B cell (primary cell): ENCODE data around the gene TIFAB. TPM values are rescaled to one million over a fixed set of nuclear protein-coding genes. Genes with fewer than 3 reads are reported as not detected.

Experiments used
- ATAC-seq: fragments of 200-7000 bp; cut with Tn5 transposase; one replicate; pipeline ENCODE4 v1.10.0; 2021; ENCODE audit warnings: low read depth, mild to moderate bottlenecking, moderate number of reproducible peaks, moderate library complexity
- CTCF ChIA-PET: fragments of 350-600 bp; sonication (Branson Sonifier 250); formaldehyde crosslinking; loops from one replicate; lab custom pipeline; 2021; ENCODE audit warnings: antibody characterized with exemption, inconsistent platforms; lab: Charles Lee
- POLR2A ChIA-PET: fragments of 350-600 bp; sonication (Branson Sonifier 250); formaldehyde crosslinking; loops from one replicate; lab custom pipeline; 2021; ENCODE audit warnings: antibody characterized with exemption; lab: Charles Lee
- DNase-seq: peaks from one replicate; pipeline ENCODE4 v3.0.0; 2013
- H2AFZ ChIP-seq: 2 replicates; pipeline ENCODE4 v1.6.1; 2012; ENCODE audit warnings: mild to moderate bottlenecking, low read depth, low read length; ENCODE audit not compliant: insufficient read depth, poor library complexity, severe bottlenecking
- H3K27ac ChIP-seq, 2 donors: 1 replicate in 1 of 2; 2 replicates in 1 of 2; pipeline ENCODE4 v1.5.1; 2012 to 2013; ENCODE audit warnings: low read length in 2 of 2, mild to moderate bottlenecking in 2 of 2, moderate library complexity in 1 of 2
- H3K27me3 ChIP-seq, 4 experiments: fragments of 200-600 bp in 1 of 4; sonication (generic) in 1 of 4; replicated peaks in 1 of 4; 1 replicate in 2 of 4; 2 replicates in 2 of 4; pipeline versions ENCODE4 v1.6.1 to v1.7.0; 2013 to 2016; ENCODE audit warnings: low read length in 3 of 4, mild to moderate bottlenecking in 2 of 4, mixed read lengths in 1 of 4, moderate library complexity in 1 of 4; ENCODE audit not compliant: insufficient read depth in 4 of 4, control insufficient read depth in 3 of 4; ENCODE audit errors: control extremely low read depth in 1 of 4
- H3K36me3 ChIP-seq, 2 experiments: replicated peaks in 1 of 2; 1 replicate in 1 of 2; 2 replicates in 1 of 2; pipeline versions ENCODE4 v1.6.1 to v1.7.1; 2013; ENCODE audit warnings: low read length in 1 of 2; ENCODE audit not compliant: insufficient read depth in 2 of 2, control insufficient read depth in 1 of 2; ENCODE audit errors: control extremely low read depth in 1 of 2, extremely low read depth in 1 of 2
- H3K4me1 ChIP-seq, 2 donors: fragments of 200-600 bp in 1 of 2; sonication (generic) in 1 of 2; 1 replicate in 1 of 2; 2 replicates in 1 of 2; pipeline versions ENCODE4 v1.5.1 to v1.6.1; 2013 to 2017; ENCODE audit warnings: low read length in 2 of 2; ENCODE audit not compliant: control insufficient read depth in 2 of 2, insufficient read depth in 2 of 2
- H3K4me2 ChIP-seq: replicated peaks from 2 replicates; pipeline ENCODE3; 2012; ENCODE audit warnings: mild to moderate bottlenecking, low read depth, low read length; ENCODE audit not compliant: poor library complexity, severe bottlenecking
- H3K4me3 ChIP-seq, 5 experiments: fragments of 200-600 bp in 1 of 5; sonication (generic) in 1 of 5; 1 replicate in 3 of 5; 2 replicates in 2 of 5; pipeline versions ENCODE4 v1.5.1 to v1.7.0; 2011 to 2016; ENCODE audit warnings: low read length in 4 of 5, mild to moderate bottlenecking in 4 of 5, low read depth in 2 of 5, control low read depth in 1 of 5, moderate library complexity in 1 of 5; ENCODE audit not compliant: insufficient read depth in 1 of 5; ENCODE audit errors: control extremely low read depth in 1 of 5, extremely low read depth in 1 of 5
- H3K79me2 ChIP-seq: fragments of 200-600 bp; sonication (generic); one replicate; pipeline ENCODE4 v1.6.0; 2016; ENCODE audit warnings: low read length; ENCODE audit not compliant: control insufficient read depth, insufficient read depth
- H3K9ac ChIP-seq: fragments of 200-600 bp; sonication (generic); 2 replicates; pipeline ENCODE4 v1.6.1; 2017; ENCODE audit warnings: mild to moderate bottlenecking, low read length, moderate library complexity
- H3K9me3 ChIP-seq, 3 donors: one replicate each; pipeline versions ENCODE4 v1.6.1 to v1.7.1; 2013; ENCODE audit warnings: low read length in 2 of 3; ENCODE audit not compliant: control insufficient read depth in 2 of 3, insufficient read depth in 1 of 3; ENCODE audit errors: control extremely low read depth in 1 of 3
- H4K20me1 ChIP-seq: 2 replicates; pipeline ENCODE4 v1.6.0; 2012; ENCODE audit warnings: mild to moderate bottlenecking, low read length; ENCODE audit not compliant: insufficient read depth, control insufficient read depth, poor library complexity, severe bottlenecking
- H3K27ac Mint-ChIP-seq: one replicate; pipeline ENCODE4 v1.8.0; 2021; ENCODE audit warnings: mixed read lengths
- H3K27me3 Mint-ChIP-seq: one replicate; pipeline ENCODE4 v1.8.0; 2021; ENCODE audit warnings: mixed read lengths
- H3K4me1 Mint-ChIP-seq: one replicate; pipeline ENCODE4 v1.8.0; 2021; ENCODE audit warnings: mixed read lengths
- H3K4me3 Mint-ChIP-seq: one replicate; pipeline ENCODE4 v1.8.0; 2021; ENCODE audit warnings: mixed read lengths
- H3K9me3 Mint-ChIP-seq: one replicate; pipeline ENCODE4 v1.8.0; 2022; ENCODE audit warnings: mixed read lengths; ENCODE audit not compliant: insufficient read depth
- CTCF ChIP-seq: fragments of 200-600 bp; IDR thresholded peaks from one replicate; pipeline ENCODE4 v1.8.0; 2022; ENCODE audit warnings: antibody characterized with exemption, mild to moderate bottlenecking
- EZH2 ChIP-seq: IDR thresholded peaks from 2 replicates; pipeline ENCODE4 v1.6.1; 2012; ENCODE audit warnings: borderline replicate concordance, low read depth, mild to moderate bottlenecking, moderate library complexity, low read length; ENCODE audit not compliant: insufficient read depth, poor library complexity, severe bottlenecking
- WGBS: methylation state at CpG from one replicate; pipeline ENCODE4 v1.1.5; 2013; ENCODE audit warnings: missing lambda C conversion rate; ENCODE audit not compliant: insufficient coverage; 5-methylcytosine and 5-hydroxymethylcytosine counted together
- intact Hi-C: fragments of 100-400 bp; cut with micrococcal nuclease; formaldehyde crosslinking; loops from one replicate; pipeline ENCODE4 v1.10.0; 2022
- polyA plus RNA-seq: library from polyadenylated mRNA; depleted of rRNA; stranded (reverse); fragments of >200 nt; gene quantifications from 2 replicates; pipeline ENCODE4 v1.2.3, GENCODE V29; 2012
- total RNA-seq, 2 donors: library from RNA; stranded (reverse); fragments of 120-200 nt in 1 of 2; gene quantifications; 1 replicate in 1 of 2; 2 replicates in 1 of 2; pipeline versions ENCODE4 v1.2.3 to v1.2.4, GENCODE V29; 2013 to 2022

TIFAB gene
- total and polyA plus RNA-seq, 2 donors (not counting 1 experiment from before 2014, with no cell fraction given) = not detected

GRCh38 chr5:135443161-135443960, 8.8 kb downstream of the TIFAB start:
- Mint-ChIP-seq H3K4me3 (no peak overlapping the region), H3K27ac (no peak overlapping the region), H3K27me3 (peaks cover 27% of the 10 kb centered on the region), H3K9me3 (no peaks in the 10 kb centered on the region), H3K4me1 (peaks cover 8% of the 10 kb centered on the region)
- intact Hi-C loops = no loop called here
- Histone ChIP-seq H3K4me3 (no peak overlapping the region), H3K27me3 (peaks cover 0 to 20% (median 0%) of the 10 kb centered on the region in 4 experiments), H4K20me1 (no peaks in the 10 kb centered on the region), H3K27ac (no peak overlapping the region), H3K36me3 (no peaks in the 10 kb centered on the region), H3K9ac (no peak overlapping the region), H3K4me2 (no peak overlapping the region), H3K79me2 (no peaks in the 10 kb centered on the region), H3K9me3 (no peaks in the 10 kb centered on the region), H2AFZ (no peak overlapping the region), H3K4me1 (peaks cover 0 to 14% of the 10 kb centered on the region in 2 donors)
- ChIA-PET CTCF (interaction anchor here (3.0 kb wide), 1 partner anchor 14 kb away, joined by 11 read pairs; no protein-coding TSS in a partner anchor), POLR2A (no interaction called here)
- no peak for TF ChIP-seq CTCF
- TF ChIP-seq EZH2 = no peak
- DNase-seq (no peak), ATAC-seq (no peak)
- 78% methylated on average over 5 of the region's 6 CpGs for WGBS

GRCh38 chr5:135442431-135443160, 9.6 kb downstream of the TIFAB start:
- no peak overlapping the region for H3K27ac Mint-ChIP-seq
- H3K4me2 ChIP-seq = no peak overlapping the region
- H3K27ac ChIP-seq = no peak overlapping the region
- WGBS = 87% methylated on average over 7 of the region's 8 CpGs
- no peak for DNase-seq
- peaks cover 27% of the 10 kb centered on the region for H3K27me3 Mint-ChIP-seq
- H3K27me3 ChIP-seq = peaks cover 0 to 20% (median 0%) of the 10 kb centered on the region in 4 experiments
- CTCF ChIA-PET = no interaction called here
- POLR2A ChIA-PET = no interaction called here
- no peaks in the 10 kb centered on the region for H3K9me3 ChIP-seq
- no peak overlapping the region for H3K4me3 Mint-ChIP-seq
- TF ChIP-seq CTCF = no peak
- no peak for TF ChIP-seq EZH2
- intact Hi-C loops = no loop called here
- H3K79me2 ChIP-seq = no peaks in the 10 kb centered on the region
- no peak overlapping the region for H2AFZ ChIP-seq
- ATAC-seq = no peak
- H3K36me3 ChIP-seq = no peaks in the 10 kb centered on the region
- H4K20me1 ChIP-seq = no peaks in the 10 kb centered on the region
- H3K9ac ChIP-seq = no peak overlapping the region
- H3K9me3 Mint-ChIP-seq = no peaks in the 10 kb centered on the region
- no peak overlapping the region for H3K4me3 ChIP-seq
- H3K4me1 Mint-ChIP-seq = peaks cover 12% of the 10 kb centered on the region
- H3K4me1 ChIP-seq = peaks cover 3 to 22% of the 10 kb centered on the region in 2 donors
